ENCODE measurements around the gene C16orf46.
"Not testable (repeated sequence)": the region's sequence is repeated elsewhere in the genome, so short reads cannot be mapped to it uniquely, and the experiment has no call there.

The C16orf46 gene

DNA sequence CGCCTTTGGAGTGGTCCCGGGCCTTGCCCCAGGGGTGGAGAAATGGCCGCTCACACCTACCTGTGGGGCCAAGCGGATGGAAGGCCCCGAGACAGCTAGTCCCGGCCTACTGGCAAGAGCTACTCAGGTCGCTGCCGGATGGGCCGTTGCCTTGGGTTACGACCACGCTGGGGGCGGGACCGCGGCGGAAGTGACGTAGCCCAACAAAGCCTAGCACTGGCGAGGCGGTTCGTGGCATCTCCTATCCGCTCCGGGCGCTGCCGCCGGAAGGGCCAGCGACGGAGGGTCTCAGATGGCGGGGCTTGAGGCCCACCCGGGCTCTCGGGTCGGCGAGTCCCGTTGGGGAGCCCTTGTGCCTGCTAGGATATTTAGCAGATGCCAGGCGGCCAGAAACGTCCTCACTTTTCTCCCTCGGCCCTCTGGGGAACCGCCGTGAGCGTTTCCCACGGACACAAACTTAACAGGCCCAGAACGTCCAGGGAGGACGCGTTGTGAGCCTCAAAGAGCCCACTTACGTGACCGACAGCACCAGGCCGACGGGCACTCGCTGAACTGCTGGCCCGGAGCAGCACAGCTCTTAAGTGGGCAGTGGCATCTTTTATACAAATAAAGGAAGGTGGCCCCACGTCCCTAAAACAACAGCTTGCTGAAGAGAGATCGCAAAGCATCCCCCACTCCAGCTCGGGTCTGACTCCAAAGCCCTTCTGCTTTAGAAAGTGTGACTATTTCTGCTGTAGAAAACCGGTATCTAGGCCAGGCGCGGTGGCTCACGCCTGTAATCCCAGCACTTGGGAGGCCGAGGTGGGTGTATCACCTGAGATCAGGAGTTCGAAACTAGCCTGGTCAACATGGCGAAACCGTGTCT lies at the start of gene C16orf46:
Gene C16orf46 (minus strand): TSS at position 163 of the 865 bp plus-strand sequence. CDS start 13,283 bp downstream, outside the sequence.
- DNase-seq = peak; percentile 92

GRCh38 chr16:81123092-81123852 lies 46.2 kb upstream of the C16orf46 start:
- DNase-seq = no peak

DNA sequence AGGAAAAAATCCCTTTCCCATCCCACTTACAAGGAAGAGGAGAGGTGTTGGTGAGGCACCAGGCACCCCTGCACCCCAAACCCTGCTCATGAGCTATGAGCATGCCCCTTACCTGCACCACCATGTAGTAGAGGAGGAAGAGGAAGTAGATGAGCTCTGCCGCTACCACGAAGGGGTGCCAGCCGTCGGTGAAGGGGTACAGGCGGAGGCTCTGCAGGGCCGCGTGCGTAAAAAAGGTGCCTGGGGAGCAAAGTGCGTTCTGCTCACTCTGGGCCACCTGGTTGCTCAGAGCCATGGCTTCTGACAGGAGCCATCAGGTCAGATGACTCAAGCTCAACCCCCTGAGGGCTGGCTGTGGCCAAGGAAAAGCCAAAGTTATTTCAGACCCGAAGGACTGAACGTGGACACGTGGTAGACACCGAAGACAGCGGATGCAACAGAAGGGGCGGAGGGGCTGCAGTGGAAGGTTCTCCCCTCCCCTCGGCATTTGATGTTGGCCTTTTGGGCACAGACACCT lies 44.5 kb upstream of the C16orf46 start:
- no peak for DNase-seq

DNA sequence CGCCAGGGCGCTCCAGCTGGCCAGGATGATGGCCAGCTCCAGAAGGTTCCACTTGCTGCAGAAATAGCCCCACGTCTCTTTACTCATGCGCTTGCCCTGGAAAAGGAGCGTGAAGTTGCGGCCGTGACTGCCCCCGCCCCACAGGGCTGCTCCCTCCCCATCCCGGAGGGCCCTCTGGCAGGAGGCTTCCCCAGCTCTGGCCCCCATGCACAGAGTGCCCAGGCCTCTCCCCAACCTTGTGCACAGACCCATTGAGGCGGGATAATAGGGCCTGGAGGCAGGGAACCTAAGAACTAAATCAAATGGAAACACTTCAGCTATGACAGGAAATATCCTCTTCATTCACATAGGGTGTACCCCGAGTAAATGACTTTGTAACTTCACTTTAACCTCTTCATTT lies 40.4 kb upstream of the C16orf46 start:
- no peak for DNase-seq

- DNase-seq = no peak
These were observed 39.2 kb upstream of the C16orf46 start for GRCh38 chr16:81116285-81116684.

GRCh38 chr16:81112453-81112852 lies 35.4 kb upstream of the C16orf46 start:
- no peak for DNase-seq

- DNase-seq = not testable (repeated sequence)
These were observed 32.2 kb upstream of the C16orf46 start for GRCh38 chr16:81109274-81109673.

DNA sequence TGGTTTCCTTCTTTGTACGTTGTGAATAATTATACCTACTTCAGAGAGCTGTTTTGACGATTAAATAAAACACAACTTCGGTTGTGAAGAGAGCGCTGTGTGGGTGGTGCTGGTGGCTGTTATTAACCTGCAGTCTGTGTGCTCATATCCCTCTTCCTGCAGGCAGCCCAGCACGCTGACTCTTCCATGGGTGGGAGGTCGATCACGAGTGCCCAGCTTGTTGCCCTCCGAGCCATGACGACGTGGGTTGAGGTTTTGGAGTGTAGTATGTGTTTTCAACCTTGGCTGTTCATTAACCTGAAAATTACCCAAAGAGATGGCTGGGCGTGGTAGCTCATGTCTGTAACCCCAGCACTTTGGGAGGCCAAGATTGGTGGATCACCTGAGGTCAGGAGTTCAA lies 30.5 kb upstream of the C16orf46 start:
- no peak for DNase-seq

GRCh38 chr16:81106826-81107503 lies 29.9 kb upstream of the C16orf46 start:
- DNase-seq = no peak

DNA sequence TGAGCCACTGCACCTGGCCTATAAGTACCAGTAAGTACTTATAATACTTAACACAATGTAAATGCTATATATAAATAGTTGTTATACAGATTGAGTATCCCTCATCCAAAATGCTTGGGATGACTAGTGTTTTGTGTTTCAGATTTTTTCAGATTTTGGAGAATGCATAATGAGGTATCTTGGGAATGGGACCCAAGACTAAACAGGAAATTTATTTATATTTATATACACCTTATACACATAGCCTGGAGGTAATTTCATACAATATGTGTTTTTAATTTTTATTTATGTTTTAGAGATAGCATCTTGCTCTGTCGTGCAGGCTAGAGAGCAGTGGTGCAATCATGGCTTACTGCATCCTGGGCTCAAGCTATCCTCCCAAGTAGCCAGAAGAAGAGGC lies 28.9 kb upstream of the C16orf46 start:
- DNase-seq = no peak

- DNase-seq = no peak
These were observed 24.7 kb upstream of the C16orf46 start for GRCh38 chr16:81101702-81102101.

GRCh38 chr16:81099958-81100357 lies 22.9 kb upstream of the C16orf46 start:
- no peak for DNase-seq

DNA sequence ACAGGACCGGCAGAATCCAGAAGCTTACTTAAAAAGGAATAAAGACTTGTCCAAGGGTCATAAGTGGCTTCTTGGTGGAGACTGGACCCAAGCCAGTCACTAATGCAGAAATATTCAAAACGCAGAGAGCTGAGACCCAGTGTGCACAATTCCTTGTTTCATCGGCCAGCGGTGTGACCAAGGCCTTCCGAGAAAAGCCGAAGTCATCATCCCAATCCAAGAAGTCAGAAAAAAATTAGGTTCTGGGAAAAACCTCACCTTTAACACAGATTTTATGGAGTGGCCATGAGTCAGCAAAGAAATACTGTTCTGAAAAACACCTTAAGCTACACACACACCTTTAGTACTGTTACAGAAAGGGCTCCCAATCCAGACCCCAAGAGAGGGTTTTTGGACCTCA lies 20.2 kb upstream of the C16orf46 start:
- no peak for DNase-seq

GRCh38 chr16:81096715-81097208 lies 19.7 kb upstream of the C16orf46 start:
- no peak for DNase-seq

GRCh38 chr16:81095953-81096714 lies 19.1 kb upstream of the C16orf46 start, which contains the start of gene GCSH:
Gene GCSH (minus strand): TSS chr16:81096395. CDS start chr16:81096278, 117 bp downstream.
- peak; percentile 97 for DNase-seq

DNA sequence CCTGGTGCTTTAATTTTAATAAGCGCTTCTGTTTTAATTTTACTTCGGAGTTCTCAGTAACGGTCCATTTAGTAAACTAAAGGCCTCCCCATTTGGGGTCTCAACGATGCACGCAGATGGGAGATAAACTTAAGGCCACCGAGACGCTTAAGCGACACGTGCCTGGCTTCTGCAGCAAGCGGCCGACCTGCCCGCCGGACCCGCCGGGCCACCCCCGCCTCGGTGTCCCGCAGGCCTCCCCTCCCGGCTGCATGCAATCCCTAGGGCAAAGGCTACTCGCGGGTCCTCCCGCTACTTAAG lies 18.6 kb upstream of the C16orf46 start:
- no peak for DNase-seq

GRCh38 chr16:81094771-81095251 lies 17.8 kb upstream of the C16orf46 start:
- no peak for DNase-seq

GRCh38 chr16:81088836-81089235 lies 11.8 kb upstream of the C16orf46 start:
- no peak for DNase-seq

DNA sequence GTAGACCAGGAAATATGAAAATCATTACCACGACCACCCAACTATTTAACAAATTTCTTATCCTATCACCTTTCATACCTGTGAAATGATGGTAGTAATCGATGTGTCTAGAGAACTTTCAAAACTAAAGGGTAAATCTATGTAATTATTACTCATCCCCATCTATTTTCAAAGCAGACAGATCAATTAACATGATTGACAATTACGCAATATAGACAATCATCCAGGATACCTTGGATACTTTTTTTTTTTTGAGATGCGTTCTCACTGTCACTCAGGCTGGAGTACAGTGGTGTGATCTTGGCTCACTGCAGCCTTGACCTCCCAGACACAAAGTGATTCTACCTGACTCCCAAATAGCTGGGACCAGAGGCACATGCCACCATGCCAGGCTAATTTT lies 4.0 kb upstream of the C16orf46 start:
- DNase-seq = no peak

DNA sequence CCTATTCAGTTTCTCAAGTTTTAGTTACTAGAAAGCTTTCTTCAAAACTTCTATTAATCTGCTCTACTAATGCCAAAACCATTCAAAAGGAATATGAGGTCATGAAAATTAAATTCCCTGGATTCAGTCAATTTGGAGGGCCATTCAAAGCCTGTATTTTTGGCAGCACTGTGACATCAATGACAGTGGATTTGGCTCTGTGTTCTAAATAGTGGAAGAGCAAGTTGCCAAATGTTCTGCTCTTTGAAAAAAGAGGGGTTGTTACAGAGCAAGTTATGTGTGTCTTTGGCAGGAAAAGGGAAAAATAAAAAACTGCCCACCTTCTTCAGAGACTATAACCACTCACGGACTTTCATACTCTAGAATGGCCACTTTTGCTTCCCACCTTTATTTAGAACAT lies 3.2 kb upstream of the C16orf46 start:
- DNase-seq = no peak

DNA sequence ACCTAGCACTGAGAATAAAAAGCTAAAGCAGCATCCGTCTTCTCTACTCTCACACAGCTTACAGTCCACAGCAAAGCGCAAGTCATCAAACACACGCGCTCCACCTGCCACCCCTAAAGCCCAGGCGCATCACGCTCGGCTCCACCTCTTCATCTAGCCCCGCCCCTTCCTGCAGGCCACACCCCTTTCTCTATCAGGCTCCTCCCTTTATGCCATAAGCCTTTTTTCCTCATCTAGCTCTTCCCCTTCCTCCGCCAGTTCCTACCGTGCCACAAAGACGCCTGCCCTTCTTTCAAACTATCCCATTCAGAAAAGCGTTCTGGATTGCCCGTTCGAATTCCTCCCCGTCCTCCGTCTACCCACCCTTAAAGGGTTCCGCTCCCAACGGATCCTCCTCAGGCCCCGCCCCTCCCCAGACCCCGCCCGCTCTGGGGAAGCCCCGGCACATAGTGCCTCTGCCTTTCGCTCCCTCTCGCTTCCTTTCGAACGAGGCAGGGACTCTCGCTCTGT lies 417 bp downstream of the C16orf46 start:
- peak; percentile 92 for DNase-seq
